HG02763 (cell line): ENCODE results near the gene TRIM15.
"Not testable (repeated sequence)": the region's sequence is repeated elsewhere in the genome, so short reads cannot be mapped to it uniquely, and the experiment has no call there.

Source experiments
- ATAC-seq: cut with Tn5 transposase; IDR thresholded peaks from one replicate; pipeline ENCODE4 v1.9.1; 2021; ENCODE audit warnings: mild to moderate bottlenecking, moderate library complexity; ENCODE audit not compliant: unreplicated experiment

The TRIM15 gene

DNA sequence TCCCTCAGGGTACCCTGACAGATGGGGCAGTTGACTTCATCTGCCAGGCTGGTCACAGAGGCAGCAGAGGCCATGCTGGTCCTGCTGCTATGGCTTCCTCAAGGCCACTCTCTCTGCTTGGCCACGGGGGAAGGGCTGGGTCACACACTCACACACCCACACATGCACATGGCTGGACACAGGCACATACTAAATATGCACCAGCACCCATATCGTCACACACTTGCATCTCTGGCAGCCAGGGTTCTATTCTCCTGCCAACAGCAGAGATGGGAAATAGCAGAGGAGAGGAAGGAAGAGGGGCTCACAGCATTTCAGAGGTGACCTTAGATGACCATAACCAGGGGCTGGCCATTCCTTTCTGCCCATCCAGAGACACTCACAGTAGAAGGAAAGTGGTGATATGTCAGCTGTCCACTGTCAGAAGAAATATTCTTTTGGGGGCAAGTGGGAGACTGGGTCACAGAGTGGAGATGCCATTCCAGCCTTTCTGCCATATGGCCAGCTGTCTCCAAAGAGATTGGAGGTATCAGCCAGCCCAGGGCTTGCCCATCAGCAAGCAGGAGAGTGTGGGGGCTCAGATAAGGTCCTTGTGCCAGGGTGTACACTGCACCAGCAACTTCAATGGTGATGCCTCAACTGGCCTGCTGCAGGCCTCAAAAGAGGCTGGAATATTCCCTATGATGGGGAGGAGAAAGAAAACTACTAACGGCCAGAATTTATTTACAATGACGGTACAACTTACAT, 2.4 kb upstream of the TRIM15 start, which contains the start of gene TRIM10:
Gene TRIM10 (minus strand): TSS at position 427 of the 747 bp plus-strand sequence. CDS start 353 bp downstream, at position 74.
- no peak for ATAC-seq

DNA sequence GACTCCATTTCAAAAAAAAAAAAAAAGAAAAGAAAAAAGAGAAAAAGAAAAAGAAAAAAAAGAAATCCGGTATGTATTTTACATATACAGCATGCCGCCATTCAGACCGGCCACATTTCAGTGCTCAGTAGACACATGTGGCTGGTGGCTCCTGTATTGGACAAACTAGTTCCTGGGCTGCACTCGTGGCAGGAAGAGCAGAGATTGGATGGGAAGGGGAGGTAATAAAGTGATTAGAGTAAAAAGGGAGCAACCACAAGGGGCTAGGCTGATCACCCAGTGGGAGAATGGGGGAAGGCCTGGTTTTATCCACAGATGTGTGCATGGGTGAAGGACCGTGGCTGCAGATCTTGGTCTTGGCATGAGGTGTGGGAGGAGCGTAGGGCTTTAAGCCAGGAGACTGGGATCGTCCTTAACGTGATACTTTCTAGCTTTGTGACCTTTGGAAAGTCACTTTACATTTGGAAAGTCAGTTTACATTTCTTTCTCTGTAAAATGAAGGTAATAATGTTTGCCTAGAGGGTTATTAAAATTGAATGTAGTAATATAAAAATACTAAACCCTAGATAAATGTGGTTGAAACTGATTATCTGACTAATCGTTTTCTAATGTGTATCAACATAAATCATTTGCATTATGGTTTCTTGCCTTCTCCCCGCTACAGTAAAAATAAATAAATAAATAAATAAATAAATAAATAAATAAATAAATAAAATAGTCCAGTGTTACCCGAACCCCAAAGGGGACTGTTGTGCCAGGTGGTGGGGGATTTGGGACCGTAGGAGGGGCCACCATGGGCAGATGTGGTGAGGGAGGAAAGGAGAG, 869 bp upstream of the TRIM15 start:
- ATAC-seq = no peak

DNA sequence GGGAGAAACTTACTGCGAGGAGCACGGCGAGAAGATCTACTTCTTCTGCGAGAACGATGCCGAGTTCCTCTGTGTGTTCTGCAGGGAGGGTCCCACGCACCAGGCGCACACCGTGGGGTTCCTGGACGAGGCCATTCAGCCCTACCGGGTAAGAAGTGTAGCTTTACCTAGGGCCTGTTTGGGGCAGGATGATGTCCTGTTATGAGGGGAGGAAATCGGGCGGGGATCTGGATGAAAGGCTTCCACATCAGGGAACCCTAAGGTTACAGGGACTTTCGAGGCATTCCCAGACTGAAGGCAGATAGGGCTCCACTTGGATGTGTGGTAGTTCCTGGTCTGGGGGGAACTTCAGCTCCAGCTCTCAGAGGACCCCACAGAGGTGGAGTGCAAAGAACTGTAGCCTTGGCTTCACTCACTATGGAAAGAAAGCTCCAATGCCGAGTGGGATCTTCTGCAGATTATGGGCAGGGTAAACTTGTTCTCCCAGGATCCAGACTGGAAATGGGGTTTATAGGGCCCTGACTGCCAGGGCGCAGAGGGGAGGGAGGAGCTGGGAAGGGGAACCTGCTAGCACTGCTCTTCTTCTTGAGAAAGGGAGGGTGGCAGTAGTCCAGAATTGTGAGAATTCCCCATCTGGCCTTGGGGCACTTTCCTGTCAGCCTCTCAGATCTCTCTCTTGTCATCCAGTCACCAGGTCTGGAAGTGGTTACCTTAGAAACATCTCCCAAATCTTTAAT, 740 bp downstream of the TRIM15 start:
- no peak for ATAC-seq

DNA sequence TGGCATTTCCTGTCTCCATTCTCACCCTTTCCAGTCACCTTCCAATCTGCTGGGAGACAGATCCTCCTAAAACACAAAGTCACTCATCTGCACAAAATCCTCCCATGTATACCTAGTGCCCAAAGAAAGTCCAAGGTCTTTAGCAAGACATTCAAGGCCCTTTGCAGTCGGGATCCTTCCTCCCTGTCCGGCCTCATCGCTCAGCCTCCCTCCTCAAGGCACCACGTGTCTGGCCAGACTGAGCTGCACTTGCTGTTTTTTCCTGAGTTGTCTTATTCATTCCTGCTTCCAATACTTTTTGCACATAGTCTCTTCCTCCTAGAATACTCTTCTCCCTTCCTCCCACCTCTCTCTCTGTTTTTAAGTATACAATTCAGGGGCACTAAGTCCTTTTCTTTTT, 1.4 kb downstream of the TRIM15 start:
- no peak for ATAC-seq

DNA sequence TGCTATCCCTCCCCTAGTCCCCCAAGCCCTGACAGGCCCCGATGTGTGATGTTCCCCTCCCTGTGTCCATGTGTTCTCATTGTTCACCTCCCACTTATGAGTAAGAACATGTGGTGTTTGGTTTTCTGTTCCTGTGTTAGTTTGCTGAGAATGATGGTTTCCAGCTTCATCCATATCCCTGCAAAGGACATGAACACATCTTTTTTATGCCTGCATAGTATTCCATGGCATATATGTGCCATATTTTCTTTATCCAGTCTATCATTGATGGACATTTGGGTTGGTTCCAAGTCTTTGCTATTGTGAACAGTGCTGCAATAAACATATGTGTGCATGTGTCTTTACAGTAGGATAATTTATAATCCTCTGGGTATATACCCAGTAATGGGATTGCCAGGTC, 1.9 kb downstream of the TRIM15 start:
- not testable (repeated sequence) for ATAC-seq

DNA sequence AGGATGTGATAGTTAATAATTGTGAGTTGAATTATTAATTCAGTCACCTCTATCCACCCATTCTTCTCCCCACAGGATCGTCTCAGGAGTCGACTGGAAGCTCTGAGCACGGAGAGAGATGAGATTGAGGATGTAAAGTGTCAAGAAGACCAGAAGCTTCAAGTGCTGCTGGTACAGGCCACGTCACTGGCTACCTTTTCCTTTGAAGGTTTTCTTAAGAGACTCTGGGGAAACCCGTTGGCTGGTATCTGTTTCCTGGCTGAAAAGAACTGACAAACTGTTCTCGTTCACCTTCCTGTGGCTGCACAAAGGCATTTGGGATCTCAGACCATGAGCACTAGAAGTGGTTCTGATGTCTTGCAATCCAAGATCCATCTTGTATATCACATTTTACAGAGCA, 3.8 kb downstream of the TRIM15 start:
- ATAC-seq = no peak

DNA sequence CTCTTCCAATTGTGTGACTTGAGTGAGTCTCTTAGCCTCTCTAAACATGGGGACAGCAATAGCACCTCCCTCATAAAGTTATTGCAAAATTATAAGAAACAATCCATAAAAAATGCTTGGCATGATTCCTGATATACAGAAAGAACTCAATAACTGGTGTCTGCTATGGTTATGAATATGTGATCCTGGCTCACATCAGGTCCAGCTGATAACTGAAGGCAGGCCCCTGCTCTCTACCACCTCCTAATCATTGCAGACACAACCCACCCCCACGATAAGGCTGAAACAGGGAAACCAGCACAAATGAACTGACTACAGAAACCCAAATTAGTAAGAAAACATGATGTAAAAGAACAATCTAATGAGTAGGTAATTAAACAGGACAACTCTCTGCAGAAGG, 5.4 kb downstream of the TRIM15 start:
- no peak for ATAC-seq

DNA sequence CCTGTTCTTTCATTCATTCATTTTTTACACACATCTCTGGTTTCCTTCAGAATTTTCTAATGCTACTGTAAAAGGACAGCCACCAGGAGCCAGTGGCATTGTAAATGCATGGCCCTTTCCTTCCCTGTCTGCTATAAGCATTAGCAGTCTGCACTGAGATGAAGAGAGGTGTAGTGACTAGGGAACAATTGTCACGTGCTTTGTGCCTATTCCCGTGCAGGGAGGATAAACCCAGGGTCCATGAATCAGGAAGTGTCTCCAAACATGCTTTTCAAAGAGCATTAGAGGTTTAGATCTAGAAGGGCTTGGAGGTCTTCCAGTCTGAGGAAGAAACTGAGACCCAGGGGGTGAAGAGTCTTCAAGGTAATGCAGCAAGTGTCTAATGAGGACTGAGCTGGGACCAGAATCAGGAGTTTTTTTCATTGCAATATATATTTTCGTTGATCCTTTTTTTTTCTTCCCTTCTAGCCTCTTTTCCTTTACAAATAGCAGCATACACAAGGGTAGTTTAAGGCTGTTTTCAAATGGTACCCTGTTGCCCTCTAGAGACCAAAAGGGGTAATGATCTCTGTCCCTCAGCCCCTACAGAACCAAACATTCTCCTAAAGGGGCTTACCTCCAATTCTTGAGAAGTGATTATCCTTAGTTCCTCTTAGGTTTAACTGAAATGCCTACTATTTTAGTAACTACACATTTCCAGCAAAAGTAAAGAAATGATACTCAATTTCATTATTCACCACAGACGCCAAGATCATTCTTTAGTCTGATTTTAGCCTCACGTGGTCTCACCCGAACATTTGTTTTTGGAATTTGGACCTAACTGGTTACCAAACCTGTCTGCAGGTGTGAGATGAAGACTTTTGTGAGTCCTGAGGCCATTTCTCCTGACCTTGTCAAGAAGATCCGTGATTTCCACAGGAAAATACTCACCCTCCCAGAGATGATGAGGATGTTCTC, 6.6 kb downstream of the TRIM15 start:
- ATAC-seq = no peak

DNA sequence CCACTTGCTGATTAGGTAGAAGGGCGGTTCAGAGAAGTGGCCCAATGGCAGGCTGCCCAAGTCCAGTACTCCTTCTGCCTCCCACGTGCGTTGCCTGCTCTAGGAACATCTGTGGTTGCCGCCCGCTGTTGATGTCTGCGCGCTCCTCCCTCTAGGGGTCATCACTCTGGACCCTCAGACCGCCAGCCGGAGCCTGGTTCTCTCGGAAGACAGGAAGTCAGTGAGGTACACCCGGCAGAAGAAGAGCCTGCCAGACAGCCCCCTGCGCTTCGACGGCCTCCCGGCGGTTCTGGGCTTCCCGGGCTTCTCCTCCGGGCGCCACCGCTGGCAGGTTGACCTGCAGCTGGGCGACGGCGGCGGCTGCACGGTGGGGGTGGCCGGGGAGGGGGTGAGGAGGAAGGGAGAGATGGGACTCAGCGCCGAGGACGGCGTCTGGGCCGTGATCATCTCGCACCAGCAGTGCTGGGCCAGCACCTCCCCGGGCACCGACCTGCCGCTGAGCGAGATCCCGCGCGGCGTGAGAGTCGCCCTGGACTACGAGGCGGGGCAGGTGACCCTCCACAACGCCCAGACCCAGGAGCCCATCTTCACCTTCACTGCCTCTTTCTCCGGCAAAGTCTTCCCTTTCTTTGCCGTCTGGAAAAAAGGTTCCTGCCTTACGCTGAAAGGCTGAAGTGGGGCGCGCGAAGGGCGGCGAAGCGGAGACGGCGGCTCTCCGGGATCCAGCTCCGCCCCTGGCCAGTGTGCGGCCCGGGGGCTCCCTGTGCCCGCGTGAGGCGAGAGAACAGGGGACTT, 8.5 kb downstream of the TRIM15 start:
- ATAC-seq = no peak

DNA sequence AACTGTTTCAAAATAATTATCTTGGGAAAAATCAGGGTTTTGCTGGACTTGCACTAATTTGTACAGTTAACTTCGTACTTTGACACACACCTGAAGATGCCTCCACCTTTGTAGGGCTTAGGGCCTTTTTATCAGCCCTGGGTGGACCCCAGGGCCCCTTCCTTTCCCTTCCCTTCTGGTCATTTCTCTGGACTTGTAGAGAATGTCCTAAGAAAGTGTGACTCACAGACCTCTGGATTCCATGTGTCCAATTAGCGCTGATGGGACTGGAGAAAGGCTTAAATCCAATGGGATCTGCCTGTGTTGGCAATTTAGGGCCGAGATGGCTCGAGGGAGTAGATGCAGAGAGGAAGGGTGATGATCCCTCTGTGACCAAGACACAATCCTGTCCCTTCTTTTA, 9.3 kb downstream of the TRIM15 start:
- ATAC-seq = no peak

DNA sequence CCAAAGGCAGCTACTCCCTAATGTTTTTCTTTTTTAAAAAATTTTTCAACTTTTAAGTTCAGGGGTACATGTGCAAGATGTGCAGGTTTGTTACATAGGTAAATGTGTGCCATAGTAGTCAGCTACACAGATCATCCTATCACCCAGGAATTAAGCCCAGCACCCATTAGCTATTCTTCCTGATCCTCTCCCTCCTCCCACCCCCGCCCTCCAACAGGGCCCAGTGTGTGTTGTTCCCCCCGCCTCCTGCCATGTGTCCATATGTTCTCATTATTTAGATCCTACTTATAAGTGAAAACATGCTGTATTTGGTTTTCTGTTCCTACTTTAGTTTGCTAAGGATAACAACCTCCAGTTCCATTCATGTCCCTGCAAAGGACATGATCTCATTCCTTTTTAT, 12.4 kb downstream of the TRIM15 start:
- no peak for ATAC-seq

DNA sequence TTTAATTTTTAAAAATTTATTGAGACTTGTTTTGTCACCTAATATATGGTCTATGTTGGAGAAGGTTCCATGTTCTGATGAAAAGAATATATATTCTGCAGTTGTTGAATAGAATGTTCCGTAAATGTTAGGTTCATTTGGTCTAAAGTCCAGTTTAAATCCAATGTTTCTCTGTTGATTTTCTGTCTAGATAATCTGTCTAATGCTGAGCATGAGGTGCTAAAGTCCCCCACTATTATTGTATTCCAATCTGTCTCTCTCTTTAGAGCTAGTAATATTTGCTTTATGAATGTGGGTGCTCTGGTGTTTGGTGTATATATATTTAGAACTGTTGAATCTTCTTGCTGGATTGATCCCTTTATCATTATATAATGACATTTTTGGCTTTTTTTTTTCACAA, 15.5 kb downstream of the TRIM15 start:
- ATAC-seq = no peak

DNA sequence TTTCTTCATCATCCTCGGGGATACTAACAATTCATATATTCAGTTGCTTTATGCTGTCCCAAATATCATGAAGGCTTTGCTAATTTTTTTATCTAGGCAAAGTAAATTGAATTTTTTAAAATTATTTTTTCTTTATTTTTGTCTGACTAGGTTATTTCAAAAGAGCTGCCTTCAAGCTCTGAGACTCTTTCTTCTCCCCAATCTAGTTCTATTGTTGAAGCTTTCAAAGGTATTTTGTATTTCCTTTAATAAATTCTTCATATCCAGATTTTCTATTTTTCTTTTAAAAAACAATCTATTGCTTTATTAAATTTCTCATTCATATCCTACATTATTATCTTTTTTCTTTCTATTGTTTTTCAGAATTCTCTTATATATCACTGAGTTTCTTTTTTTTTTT, 16.8 kb downstream of the TRIM15 start:
- ATAC-seq = no peak

DNA sequence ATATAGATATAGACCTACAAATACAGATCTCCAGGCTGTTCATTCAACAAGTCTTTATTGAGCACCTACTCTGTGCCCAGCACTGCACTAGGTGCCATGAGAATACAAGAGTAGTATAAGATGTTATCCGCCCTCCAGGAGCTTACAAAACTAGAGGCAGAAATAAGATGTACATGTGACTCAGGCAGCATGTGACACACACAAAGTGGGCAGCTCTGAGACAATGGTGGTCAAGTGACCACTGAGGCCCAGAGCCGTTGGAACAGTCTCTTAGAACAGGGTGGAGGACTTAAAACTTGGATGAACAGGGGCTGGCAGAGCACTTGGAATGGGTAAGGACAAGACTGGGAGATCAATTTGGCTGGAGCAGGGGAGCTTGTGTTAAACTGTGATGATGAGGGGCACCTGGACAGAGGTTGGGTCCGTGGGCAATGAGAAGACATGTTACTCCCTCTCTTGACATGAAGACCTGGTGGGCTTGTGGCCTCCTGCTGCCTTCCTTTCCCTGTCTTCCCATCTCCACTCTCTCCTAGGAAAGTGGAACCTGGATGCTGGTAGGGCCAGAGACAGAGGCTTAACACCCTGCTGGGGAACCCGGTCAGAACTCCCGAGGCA, 21.2 kb downstream of the TRIM15 start:
- no peak for ATAC-seq

DNA sequence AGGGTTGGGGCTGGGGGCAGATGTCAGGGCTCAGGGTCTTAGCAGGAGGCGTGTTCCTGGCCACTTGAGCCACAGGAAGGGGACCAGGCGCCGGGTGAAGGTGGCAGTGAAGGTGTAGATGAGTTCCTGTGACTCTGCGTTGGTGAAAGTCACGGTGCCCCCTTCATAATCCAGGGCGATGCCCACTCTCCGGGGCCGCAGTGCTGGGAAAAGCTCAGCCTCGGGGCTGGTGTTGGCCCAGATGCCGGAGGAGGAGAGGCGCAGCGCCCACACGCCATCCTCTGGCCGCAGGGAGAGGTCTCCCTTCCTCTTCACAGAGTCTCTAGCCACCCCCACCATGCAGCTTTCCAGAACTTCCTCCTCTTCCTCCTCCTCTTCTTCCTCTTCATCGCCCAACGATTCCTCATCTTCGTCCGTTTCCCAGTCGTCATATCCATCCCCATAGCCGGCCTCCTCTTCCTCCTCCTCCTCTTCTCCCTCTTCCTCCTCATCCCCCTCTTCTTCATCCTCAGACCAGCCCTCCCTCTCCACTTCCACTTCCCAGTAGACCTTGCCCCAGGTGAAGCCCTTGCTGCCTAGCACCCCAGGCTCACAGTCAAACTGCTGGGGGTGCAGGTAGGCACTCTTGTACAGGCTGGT, 22.6 kb downstream of the TRIM15 start:
- ATAC-seq = no peak

DNA sequence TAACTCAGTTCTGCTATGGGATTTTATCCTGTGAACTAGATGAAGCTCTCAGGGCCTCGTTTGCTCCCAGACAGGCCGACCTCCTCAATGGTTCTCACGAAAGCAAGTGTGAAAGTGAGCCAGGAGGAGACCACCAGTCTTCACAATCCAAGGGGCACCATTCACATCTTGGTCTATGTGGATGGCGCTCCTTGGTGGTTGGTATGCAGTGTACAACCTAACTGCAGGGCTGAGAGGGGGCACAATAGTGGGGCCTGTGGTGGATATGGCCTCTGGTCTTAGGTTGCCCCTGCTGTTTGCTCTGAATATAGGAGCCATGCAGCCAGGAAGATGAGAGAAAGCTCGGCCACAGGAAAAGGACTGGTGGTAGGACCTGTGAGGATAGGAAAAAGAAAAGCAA, 25.2 kb downstream of the TRIM15 start:
- ATAC-seq = no peak

DNA sequence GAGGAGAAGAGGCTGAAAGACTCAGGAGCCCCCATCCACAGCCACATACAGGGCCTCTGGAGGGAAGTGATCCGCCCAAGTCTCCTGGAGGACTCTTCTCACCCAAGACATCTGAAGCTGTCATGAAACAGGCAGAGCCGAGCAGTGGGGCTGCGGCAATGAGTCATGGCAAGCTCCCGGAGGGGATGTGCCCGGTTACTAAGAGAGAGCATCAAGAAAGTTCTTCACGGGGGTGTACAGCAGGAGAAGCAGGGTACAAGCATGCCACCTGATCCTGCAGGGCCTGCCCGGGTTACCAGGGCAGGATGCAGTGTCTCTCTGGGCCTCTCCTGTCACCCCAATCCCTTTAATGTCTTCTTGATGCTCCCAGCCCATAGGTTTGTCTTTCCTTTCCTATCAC, 28.7 kb downstream of the TRIM15 start:
- ATAC-seq = no peak

DNA sequence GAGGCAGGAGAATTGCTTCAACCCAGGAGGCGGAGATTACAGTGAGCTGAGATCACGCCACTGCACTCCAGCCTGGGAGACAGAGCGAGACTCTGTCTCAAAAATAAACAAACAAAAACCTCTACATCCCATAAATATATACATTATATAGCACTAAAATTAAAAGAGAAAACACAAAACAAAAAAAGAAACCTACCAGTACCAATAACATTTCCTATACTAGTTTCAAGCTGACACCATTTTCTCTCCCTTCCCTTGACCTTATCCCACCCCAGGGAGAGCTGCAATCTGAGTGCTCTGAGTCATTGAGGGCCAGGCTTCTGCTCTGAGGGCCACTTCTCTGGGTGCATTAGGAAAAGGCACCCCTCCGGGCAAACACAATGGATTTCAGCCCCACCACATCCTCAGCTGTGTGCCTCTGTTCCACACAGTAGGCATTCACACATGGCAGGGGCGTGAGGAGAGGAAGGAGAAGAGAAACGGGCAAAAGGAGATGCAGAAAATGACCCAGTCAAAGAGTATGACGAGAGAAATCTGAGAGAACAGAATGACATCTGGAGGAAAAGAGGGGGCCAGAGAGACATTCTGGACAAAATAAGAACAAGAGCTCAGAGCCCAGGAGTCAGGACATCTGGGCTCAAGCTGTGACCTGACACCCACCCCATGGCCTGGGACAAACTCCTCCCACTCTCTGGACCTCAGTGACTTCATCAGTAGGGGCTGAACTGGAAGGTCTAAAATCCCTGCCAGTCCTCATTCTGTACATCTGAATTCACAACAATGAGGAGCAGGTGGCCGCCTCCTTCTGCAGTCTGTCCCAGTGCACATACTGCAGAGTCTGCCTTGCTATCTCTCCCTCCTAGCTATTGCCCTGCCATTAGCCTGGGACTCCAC, 31.7 kb downstream of the TRIM15 start:
- no peak for ATAC-seq
